ENCODE results near the gene WDR82.

The WDR82 gene

DNA sequence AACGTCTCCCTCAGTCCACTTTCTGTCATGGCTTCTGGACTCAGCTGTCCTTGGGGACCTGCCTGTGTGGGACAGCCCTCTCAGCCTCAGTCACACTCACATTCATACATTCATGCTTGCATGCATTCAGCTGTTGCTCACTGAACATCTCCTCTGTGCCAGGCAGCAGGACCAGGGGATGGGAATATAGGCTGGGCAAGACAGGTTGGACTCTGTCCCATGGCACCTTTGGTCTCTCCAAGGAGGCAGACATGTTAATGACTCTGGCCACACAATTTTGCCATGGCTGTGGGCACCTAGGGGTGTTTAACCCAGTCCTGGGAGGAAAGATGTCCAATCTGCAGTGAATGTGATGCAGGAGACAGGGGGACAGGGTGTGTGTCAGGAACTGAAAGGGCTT lies 29.9 kb upstream of the WDR82 start:
- in situ Hi-C loops (cut with MboI; ENCODE audit: low sequenced_read_pairs) = no loop called here

- in situ Hi-C loops (cut with MboI; ENCODE audit: low sequenced_read_pairs) = no loop called here
Observed at GRCh38 chr3:52306978-52307377, 28.5 kb upstream of the WDR82 start.

- in situ Hi-C loops (cut with MboI; ENCODE audit: low sequenced_read_pairs) = no loop called here
Observed at GRCh38 chr3:52305926-52306325, 27.5 kb upstream of the WDR82 start.

DNA sequence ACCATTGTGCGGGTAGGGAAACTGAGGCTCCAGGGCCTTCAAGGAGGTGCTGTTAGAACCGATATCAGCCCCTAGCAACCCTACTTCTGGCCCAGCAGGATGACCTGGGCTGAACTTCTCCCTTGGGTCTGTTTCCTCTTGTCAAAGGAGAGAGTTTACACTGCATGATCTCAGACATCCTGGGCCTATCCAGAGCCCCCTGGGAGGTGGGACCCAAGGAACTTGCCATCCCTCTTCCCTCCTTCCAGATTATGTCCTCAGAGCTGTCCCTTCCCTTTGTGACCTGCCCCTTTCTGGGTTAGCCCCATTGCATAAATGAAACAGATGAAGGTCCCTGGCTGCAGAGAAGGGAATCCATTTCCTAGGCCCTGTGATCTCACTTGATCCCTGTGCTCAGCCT lies 25.4 kb upstream of the WDR82 start:
- in situ Hi-C loops (cut with MboI; ENCODE audit: low sequenced_read_pairs) = no loop called here

GRCh38 chr3:52302426-52303145 lies 24.1 kb upstream of the WDR82 start:
- in situ Hi-C loops (cut with MboI; ENCODE audit: low sequenced_read_pairs) = no loop called here

GRCh38 chr3:52299879-52300611 lies 21.6 kb upstream of the WDR82 start:
- in situ Hi-C loops (cut with MboI; ENCODE audit: low sequenced_read_pairs) = loop anchor here (10.0 kb wide), 1 partner anchor 45 kb away; no protein-coding TSS in a partner anchor

DNA sequence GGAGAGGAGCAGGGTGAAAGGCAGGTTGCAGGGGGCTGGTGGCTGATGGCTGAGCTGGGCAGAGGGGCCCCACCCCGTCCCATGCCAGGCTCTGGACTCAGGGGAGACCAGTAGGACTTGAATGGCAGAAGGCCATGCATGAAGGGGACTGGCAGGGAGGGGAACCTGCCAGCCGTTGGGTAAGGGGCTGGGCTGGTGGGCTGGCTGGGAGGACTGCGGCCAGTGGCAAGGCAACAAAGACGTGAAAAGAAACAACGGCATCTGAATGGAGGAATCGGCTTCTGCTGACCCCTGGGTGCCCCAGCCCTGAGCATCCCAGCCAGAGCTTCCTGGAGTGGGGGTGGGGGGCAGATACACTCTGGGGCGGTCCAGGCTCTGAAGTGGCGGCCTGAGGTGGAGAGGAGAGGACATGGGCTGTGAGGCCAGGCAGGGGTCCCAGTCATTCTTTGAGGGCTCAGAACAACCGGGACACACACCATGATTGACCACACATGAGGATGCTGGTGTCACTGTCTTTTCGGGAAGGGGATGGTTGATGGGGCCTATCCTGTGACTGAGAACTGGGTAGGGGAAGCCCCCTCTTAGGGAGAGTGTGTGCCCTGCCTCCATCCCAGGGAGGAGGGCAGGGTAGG lies 20.9 kb upstream of the WDR82 start:
- in situ Hi-C loops (cut with MboI; ENCODE audit: low sequenced_read_pairs) = loop anchor here (10.0 kb wide), 1 partner anchor 45 kb away; no protein-coding TSS in a partner anchor

DNA sequence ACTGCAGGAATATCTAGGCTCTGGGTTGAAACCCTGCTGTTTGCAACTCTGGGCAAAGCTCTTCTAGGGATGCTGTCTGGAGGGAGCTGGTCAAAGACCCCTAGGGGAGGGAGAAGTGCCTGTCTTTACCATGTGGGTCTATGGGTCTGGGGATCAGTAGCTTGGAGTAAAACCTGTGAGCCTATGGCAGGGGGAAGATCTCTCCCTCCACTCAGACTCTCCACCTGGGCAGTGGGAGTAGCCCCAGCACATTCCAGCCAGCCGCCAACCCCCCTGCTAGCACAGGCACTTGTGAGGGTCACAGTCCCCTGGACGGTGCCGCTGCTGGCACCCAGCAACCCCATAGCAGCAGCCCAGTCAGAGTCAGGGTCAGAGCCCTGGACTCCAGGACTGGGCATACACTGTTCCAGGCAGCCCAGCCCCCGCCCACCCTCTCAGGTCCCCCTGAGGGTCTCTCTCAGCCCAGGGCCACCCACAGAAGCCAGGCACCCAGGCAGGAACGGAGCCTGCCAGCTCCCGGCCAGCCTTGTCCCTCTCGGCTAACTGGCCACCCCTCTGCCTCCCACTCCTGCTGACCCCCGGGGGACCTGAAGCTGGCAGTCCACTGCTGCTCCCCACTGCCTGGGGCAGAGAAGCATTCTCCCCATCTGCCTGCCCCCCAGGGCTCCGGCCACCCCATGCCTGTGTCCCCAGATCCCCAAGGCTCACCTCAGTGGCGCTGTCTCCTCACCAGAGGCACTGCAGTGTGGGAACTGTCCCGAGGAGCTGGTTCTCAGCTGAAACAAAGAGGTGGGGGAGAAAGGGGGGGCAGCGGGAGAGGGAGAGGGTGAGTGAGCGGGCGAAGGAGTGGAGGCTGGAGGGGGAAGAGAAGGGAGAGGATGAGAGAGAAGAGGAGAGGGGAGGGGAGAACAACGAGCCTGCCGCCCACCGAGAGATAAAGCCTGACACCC lies 20.0 kb upstream of the WDR82 start:
- in situ Hi-C loops (cut with MboI; ENCODE audit: low sequenced_read_pairs) = loop anchor here (10.0 kb wide), 1 partner anchor 46 kb away; no protein-coding TSS in a partner anchor

GRCh38 chr3:52297242-52298148 lies 19.0 kb upstream of the WDR82 start:
- in situ Hi-C loops (cut with MboI; ENCODE audit: low sequenced_read_pairs) = loop anchor here (10.0 kb wide), 1 partner anchor 47 kb away; no protein-coding TSS in a partner anchor

- in situ Hi-C loops (cut with MboI; ENCODE audit: low sequenced_read_pairs) = loop anchor here (10.0 kb wide), 1 partner anchor 49 kb away; no protein-coding TSS in a partner anchor
Observed at GRCh38 chr3:52295671-52296208, 17.3 kb upstream of the WDR82 start.

DNA sequence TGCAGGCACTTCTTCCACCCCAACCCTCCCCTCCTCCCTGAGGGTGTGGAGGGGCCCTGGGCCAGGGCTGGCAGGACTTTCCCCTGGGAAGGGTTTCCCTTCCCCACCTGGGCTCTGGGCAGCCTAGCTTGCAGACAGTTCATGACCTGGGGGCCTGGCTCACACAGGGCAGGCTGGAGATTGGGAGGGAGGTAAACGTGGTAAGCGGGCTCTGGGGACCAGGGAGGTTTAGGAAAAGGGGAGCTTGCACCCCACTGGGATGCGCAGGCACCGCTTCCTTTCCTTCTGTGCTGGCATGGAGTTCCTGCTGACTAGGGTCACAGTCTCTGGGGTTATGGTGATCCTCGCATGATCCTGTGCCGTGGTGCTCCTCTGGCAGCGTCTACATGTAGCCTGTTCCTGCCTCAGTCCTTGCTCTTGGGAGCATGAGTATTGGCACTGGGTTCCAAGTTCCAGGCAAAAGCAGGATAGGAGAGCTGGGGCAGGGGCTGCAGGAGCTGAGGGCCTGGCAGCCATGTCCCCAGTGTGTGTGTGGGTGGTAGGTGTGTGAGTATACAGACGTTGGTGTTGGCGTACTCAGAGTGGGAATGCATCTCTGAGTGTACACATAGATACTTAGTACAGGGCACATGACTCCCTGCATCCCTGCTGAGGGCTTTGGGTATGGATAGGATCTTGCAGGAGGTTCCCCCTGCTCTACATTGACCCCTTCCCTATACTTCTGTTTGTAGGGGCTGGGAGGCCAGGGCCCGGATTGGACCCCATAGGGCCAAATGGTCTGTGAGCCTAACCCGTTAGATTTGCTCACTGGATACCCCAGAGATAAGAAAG lies 16.1 kb upstream of the WDR82 start:
- in situ Hi-C loops (cut with MboI; ENCODE audit: low sequenced_read_pairs) = loop anchor here (10.0 kb wide), 1 partner anchor 50 kb away; no protein-coding TSS in a partner anchor

- in situ Hi-C loops (cut with MboI; ENCODE audit: low sequenced_read_pairs) = loop anchor here (10.0 kb wide), 1 partner anchor 51 kb away; no protein-coding TSS in a partner anchor
Observed at GRCh38 chr3:52293491-52294319, 15.3 kb upstream of the WDR82 start.

- in situ Hi-C loops (cut with MboI; ENCODE audit: low sequenced_read_pairs) = loop anchor here (10.0 kb wide), 1 partner anchor 52 kb away; no protein-coding TSS in a partner anchor
Observed at GRCh38 chr3:52292247-52293065, 14.0 kb upstream of the WDR82 start.

DNA sequence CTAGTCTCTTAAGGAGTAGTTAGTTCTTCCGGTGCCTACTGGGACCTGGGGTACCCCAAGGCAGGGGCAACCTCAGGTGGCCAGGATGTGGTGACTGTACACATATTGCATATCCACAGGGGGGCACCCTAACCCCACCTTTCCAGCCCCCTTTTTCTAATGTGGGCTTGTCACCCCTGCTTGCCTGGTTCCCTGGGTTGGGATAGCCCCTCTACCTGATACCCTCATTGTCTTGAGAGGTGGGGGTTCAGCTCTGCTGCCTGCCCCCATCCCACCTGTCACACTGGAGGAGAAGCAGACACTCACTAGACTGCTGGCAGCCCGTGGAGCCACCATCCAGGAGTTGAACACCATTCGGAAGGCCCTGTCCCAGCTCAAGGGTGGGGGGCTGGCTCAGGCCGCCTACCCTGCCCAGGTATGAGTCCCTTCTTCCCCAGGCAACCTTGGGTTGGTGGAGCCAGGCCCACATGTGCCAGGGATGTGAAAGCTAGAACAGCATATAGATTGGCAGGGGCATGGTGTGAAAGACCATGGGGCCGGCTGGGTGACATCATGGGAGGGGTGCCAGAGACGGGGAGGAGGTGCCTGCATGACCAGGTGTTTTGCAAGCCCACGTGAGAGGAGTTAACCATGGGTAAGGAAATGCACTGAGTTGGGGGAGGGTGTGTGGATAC lies 13.2 kb upstream of the WDR82 start:
- in situ Hi-C loops (cut with MboI; ENCODE audit: low sequenced_read_pairs) = loop anchor here (10.0 kb wide), 1 partner anchor 53 kb away; no protein-coding TSS in a partner anchor

GRCh38 chr3:52290596-52291507 lies 12.4 kb upstream of the WDR82 start:
- in situ Hi-C loops (cut with MboI; ENCODE audit: low sequenced_read_pairs) = loop anchor here (10.0 kb wide), 1 partner anchor 54 kb away; no protein-coding TSS in a partner anchor

Data from HL-60/S4 treated with phorbol 12-myristate 13-acetate at 8.2 ng/mL for 4 days and 3 days (cell line).